AG04449 (cell line): ENCODE results near the gene SMR3A.

Source experiments
- CTCF ChIA-PET: fragments of 350-600 bp; formaldehyde crosslinking; extraction: SDS; loops from one replicate; lab custom pipeline; 2021; ENCODE audit warnings: antibody characterized with exemption; lab: Yijun Ruan, JAX
- POLR2A ChIA-PET: fragments of 400-600, 350-600 bp; formaldehyde crosslinking; extraction: SDS; loops from one replicate; lab custom pipeline; 2020; ENCODE audit warnings: antibody characterized with exemption, inconsistent platforms; lab: Yijun Ruan, JAX
- DNase-seq: peaks from one replicate; pipeline ENCODE4 v3.0.0-alpha.2; 2010; ENCODE audit warnings: low read depth, low spot score
- H3K4me3 ChIP-seq: 2 replicates; pipeline ENCODE4 v1.5.1; 2011; ENCODE audit warnings: low read depth, mild to moderate bottlenecking, control low read depth, low read length
- TF ChIP-seq, protein P1 (sequence below): IDR thresholded peaks from one replicate; pipeline ENCODE4 v1.5.1; 2011; ENCODE audit warnings: mild to moderate bottlenecking, moderate library complexity, low read length, control low read depth, inconsistent platforms; ENCODE audit not compliant: insufficient read depth; ENCODE audit errors: missing control alignments

The SMR3A gene

DNA sequence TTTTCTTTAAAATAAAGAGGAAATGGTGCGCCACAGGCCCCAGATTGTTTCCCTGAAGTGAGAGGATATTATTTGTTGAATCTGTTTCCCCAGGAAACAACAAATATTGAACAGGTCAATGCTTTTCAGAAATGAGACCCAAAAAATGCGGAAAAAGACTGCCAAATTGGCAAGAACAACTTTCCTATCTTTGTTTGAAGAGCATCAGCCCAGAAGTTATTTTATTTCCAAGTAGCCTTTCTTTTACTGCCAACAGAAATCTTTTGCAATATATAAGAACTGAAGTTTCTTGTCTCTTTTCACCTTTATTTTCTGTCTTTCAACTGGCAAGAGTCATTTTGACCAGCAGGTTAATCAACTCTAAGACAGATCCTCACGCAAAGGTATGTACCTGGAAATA, at the start of gene SMR3A:
SMR3A (plus strand) TSS at position 301 of the 400 bp plus-strand sequence. CDS start 1,356 bp downstream, outside the sequence.
- ChIA-PET CTCF (no interaction called here), POLR2A (no interaction called here)
- TF ChIP-seq, protein P1, sequence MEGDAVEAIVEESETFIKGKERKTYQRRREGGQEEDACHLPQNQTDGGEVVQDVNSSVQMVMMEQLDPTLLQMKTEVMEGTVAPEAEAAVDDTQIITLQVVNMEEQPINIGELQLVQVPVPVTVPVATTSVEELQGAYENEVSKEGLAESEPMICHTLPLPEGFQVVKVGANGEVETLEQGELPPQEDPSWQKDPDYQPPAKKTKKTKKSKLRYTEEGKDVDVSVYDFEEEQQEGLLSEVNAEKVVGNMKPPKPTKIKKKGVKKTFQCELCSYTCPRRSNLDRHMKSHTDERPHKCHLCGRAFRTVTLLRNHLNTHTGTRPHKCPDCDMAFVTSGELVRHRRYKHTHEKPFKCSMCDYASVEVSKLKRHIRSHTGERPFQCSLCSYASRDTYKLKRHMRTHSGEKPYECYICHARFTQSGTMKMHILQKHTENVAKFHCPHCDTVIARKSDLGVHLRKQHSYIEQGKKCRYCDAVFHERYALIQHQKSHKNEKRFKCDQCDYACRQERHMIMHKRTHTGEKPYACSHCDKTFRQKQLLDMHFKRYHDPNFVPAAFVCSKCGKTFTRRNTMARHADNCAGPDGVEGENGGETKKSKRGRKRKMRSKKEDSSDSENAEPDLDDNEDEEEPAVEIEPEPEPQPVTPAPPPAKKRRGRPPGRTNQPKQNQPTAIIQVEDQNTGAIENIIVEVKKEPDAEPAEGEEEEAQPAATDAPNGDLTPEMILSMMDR, result no peak
- no peak within 1 kb of the TSS for H3K4me3 ChIP-seq
- DNase-seq, result no peak

DNA sequence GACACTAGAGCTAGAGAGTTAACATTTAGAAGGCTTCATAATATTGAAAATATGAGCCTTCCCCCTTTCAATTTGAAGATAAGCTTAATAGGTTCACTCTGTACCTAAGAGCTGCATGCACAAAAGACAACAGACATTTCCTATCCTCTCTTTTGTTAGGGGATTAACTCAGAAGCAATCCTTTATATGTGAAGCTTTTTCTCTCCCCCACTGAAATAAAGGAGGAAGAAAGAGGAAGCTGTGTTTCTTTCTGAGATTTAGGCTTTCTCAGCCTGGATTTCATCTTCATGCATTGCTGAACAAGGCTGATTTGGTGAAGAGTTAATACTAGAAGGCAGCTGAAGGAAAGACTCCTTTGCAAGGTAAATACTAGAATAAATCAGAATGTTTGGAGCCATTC, 46.8 kb upstream of the SMR3A start:
- CTCF ChIA-PET, result no interaction called here
- no peak for DNase-seq
- no peak overlapping the region for H3K4me3 ChIP-seq
- POLR2A ChIA-PET, result no interaction called here
- TF ChIP-seq, protein P1, result no peak

DNA sequence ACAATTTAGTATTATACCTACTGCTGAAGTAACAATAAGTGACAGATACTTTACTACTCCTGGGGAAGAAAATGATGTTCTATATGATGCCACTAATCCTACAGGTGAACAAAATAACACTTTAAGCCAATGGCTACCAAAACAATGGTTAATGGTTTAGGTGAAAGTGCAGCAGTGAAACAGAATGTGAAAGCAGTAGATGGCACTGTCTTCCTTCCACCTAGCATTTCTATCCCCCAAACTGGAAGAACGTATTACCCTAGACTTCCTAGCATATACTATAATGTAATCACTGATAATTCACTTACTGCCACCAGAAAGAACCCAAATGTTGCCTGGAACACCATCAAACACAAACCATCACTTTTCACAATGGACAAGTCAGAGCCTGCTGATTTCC, 44.6 kb upstream of the SMR3A start:
- TF ChIP-seq, protein P1, result no peak
- ChIA-PET CTCF (no interaction called here), POLR2A (no interaction called here)
- no peak for DNase-seq
- no peak overlapping the region for H3K4me3 ChIP-seq

- TF ChIP-seq, protein P1, result no peak
- CTCF ChIA-PET, result no interaction called here
- no peak for DNase-seq
- no peak overlapping the region for H3K4me3 ChIP-seq
- POLR2A ChIA-PET, result no interaction called here
These were observed 34.5 kb upstream of the SMR3A start for GRCh38 chr4:70326052-70326451.

GRCh38 chr4:70334681-70335080, 25.9 kb upstream of the SMR3A start, which contains the start of gene CABS1:
TSS of gene CABS1 (plus strand) at chr4:70334981. CDS start at chr4:70335040, 59 bp downstream.
- POLR2A ChIA-PET, result no interaction called here
- CTCF ChIA-PET, result no interaction called here

GRCh38 chr4:70336043-70336442, 24.5 kb upstream of the SMR3A start:
- TF ChIP-seq, protein P1, result no peak
- ChIA-PET CTCF (no interaction called here), POLR2A (no interaction called here)
- no peak for DNase-seq
- H3K4me3 ChIP-seq, result no peak overlapping the region

More at GRCh38 chr4:70334681-70335080, 25.9 kb upstream of the SMR3A start, which contains the start of gene CABS1:
- H3K4me3 ChIP-seq, result no peak within 1 kb of the TSS
- no peak for DNase-seq
- TF ChIP-seq, protein P1, result no peak
